HG02642 (cell line): ENCODE results near the gene PRPF8.
"Not testable (repeated sequence)": the region's sequence is repeated elsewhere in the genome, so short reads cannot be mapped to it uniquely, and the experiment has no call there.

Source experiments
- ATAC-seq: cut with Tn5 transposase; IDR thresholded peaks from one replicate; pipeline ENCODE4 v1.9.1; 2021; ENCODE audit warnings: mild to moderate bottlenecking; ENCODE audit not compliant: unreplicated experiment, poor library complexity

PRPF8 gene

GRCh38 chr17:1695365-1695764 lies 10.7 kb upstream of the PRPF8 start:
- ATAC-seq, result no peak

- ATAC-seq, result no peak
Measured at GRCh38 chr17:1693339-1693738, 8.7 kb upstream of the PRPF8 start.

GRCh38 chr17:1690544-1691221 lies 6.0 kb upstream of the PRPF8 start:
- ATAC-seq, result no peak

GRCh38 chr17:1688405-1688804 lies 3.7 kb upstream of the PRPF8 start:
- ATAC-seq, result not testable (repeated sequence)

- ATAC-seq, result no peak
Measured at GRCh38 chr17:1686086-1686485, 1.4 kb upstream of the PRPF8 start.

GRCh38 chr17:1683459-1683858 lies 1.2 kb downstream of the PRPF8 start:
- ATAC-seq, result no peak

GRCh38 chr17:1676401-1676800 lies 8.3 kb downstream of the PRPF8 start:
- ATAC-seq, result no peak

- ATAC-seq, result no peak
Measured at GRCh38 chr17:1673041-1673785, 11.5 kb downstream of the PRPF8 start.

GRCh38 chr17:1663934-1664333 lies 20.7 kb downstream of the PRPF8 start:
- ATAC-seq, result not testable (repeated sequence)

GRCh38 chr17:1661045-1661444 lies 23.6 kb downstream of the PRPF8 start:
- no peak for ATAC-seq

GRCh38 chr17:1658100-1658499 lies 26.6 kb downstream of the PRPF8 start:
- no peak for ATAC-seq

- ATAC-seq, result no peak
Measured at GRCh38 chr17:1653735-1654134, 30.9 kb downstream of the PRPF8 start.

GRCh38 chr17:1652794-1653193 lies 31.9 kb downstream of the PRPF8 start:
- ATAC-seq, result not testable (repeated sequence)

- no peak for ATAC-seq
Measured at GRCh38 chr17:1651559-1651844, 33.2 kb downstream of the PRPF8 start.

GRCh38 chr17:1650731-1651558 lies 33.7 kb downstream of the PRPF8 start:
- no peak for ATAC-seq

- no peak for ATAC-seq
Measured at GRCh38 chr17:1649844-1650501, 34.7 kb downstream of the PRPF8 start, which contains the start of gene RILP. Gene RILP (minus strand): TSS chr17:1649866. CDS start chr17:1649804, 62 bp downstream.

GRCh38 chr17:1648963-1649843 lies 35.5 kb downstream of the PRPF8 start:
- peak; percentile 62 for ATAC-seq

- ATAC-seq, result no peak
Measured at GRCh38 chr17:1648173-1648962, 36.3 kb downstream of the PRPF8 start.

- no peak for ATAC-seq
Measured at GRCh38 chr17:1647802-1648171, 36.9 kb downstream of the PRPF8 start.
